H9 (cell line): ENCODE data around the gene TET3. TPM values are rescaled to one million over a fixed set of nuclear protein-coding genes. Genes with fewer than 3 reads are reported as not detected.

Experiments
- DNase-seq: peaks from one replicate; pipeline ENCODE4 v3.0.0-alpha.2; 2017
- H2AFZ ChIP-seq: one replicate; pipeline ENCODE4 v1.6.1; 2013; ENCODE audit warnings: mild to moderate bottlenecking, low read length, control low read depth, moderate library complexity
- H2AK5ac ChIP-seq: 2 replicates; pipeline ENCODE4 v1.6.1; 2013; ENCODE audit warnings: low read length, control low read depth, mixed read lengths; ENCODE audit not compliant: insufficient read length
- H2BK120ac ChIP-seq: one replicate; pipeline ENCODE4 v1.6.1; 2013; ENCODE audit warnings: low read depth, mild to moderate bottlenecking, low read length, control low read depth, inconsistent platforms; ENCODE audit not compliant: poor library complexity, severe bottlenecking
- H2BK12ac ChIP-seq: 2 replicates; pipeline ENCODE4 v1.6.1; 2013; ENCODE audit warnings: low read length, control low read depth, mixed read lengths, low read depth; ENCODE audit not compliant: insufficient read length
- H2BK15ac ChIP-seq: 2 replicates; pipeline ENCODE4 v1.6.1; 2013; ENCODE audit warnings: low read depth, low read length, control low read depth
- H2BK20ac ChIP-seq: one replicate; pipeline ENCODE4 v1.6.1; 2013; ENCODE audit warnings: low read depth, mild to moderate bottlenecking, low read length, control low read depth, inconsistent platforms; ENCODE audit not compliant: poor library complexity, severe bottlenecking
- H2BK5ac ChIP-seq: 2 replicates; pipeline ENCODE4 v1.6.1; 2013; ENCODE audit warnings: low read length, control low read depth, mixed read lengths; ENCODE audit not compliant: insufficient read length
- H3K14ac ChIP-seq: 2 replicates; pipeline ENCODE4 v1.6.1; 2013; ENCODE audit warnings: low read length, control low read depth; ENCODE audit not compliant: insufficient read depth
- H3K18ac ChIP-seq: 2 replicates; pipeline ENCODE4 v1.6.1; 2013; ENCODE audit warnings: low read depth, mild to moderate bottlenecking, mixed read lengths, low read length, control low read depth; ENCODE audit not compliant: insufficient read length
- H3K23ac ChIP-seq: 2 replicates; pipeline ENCODE4 v1.6.1; 2013; ENCODE audit warnings: low read length, control low read depth, mixed read lengths, low read depth; ENCODE audit not compliant: insufficient read length
- H3K23me2 ChIP-seq: 2 replicates; pipeline ENCODE4 v1.6.1; 2013; ENCODE audit warnings: low read depth, mild to moderate bottlenecking, mixed read lengths, low read length, control low read depth; ENCODE audit not compliant: insufficient read length, poor library complexity, severe bottlenecking
- H3K27ac ChIP-seq: 2 replicates; pipeline ENCODE4 v1.5.1; 2013; ENCODE audit warnings: low read length, control low read depth, mixed read lengths, low read depth; ENCODE audit not compliant: insufficient read length
- H3K27me3 ChIP-seq: 2 replicates; pipeline ENCODE4 v1.6.1; 2013; ENCODE audit warnings: low read length, control low read depth, inconsistent platforms; ENCODE audit not compliant: insufficient read depth
- H3K4ac ChIP-seq: 2 replicates; pipeline ENCODE4 v1.6.1; 2013; ENCODE audit warnings: low read depth, mild to moderate bottlenecking, control low read depth, inconsistent platforms, low read length, moderate library complexity
- H3K4me1 ChIP-seq: 2 replicates; pipeline ENCODE4 v1.6.1; 2013; ENCODE audit warnings: low read length, control low read depth, inconsistent platforms; ENCODE audit not compliant: insufficient read depth
- H3K4me2 ChIP-seq: 2 replicates; pipeline ENCODE4 v1.6.1; 2013; ENCODE audit warnings: low read length, control low read depth, mixed read lengths; ENCODE audit not compliant: insufficient read length, insufficient read depth
- H3K56ac ChIP-seq: 2 replicates; pipeline ENCODE4 v1.6.1; 2013; ENCODE audit warnings: low read depth, mild to moderate bottlenecking, mixed read lengths, low read length, control low read depth; ENCODE audit not compliant: insufficient read length
- H3K79me1 ChIP-seq: 2 replicates; pipeline ENCODE4 v1.6.1; 2013; ENCODE audit warnings: low read depth, mild to moderate bottlenecking, moderate library complexity, low read length, control low read depth, inconsistent platforms; ENCODE audit not compliant: insufficient read depth, poor library complexity, severe bottlenecking
- H3K79me2 ChIP-seq: 2 replicates; pipeline ENCODE4 v1.6.1; 2013; ENCODE audit warnings: low read length, control low read depth, inconsistent platforms; ENCODE audit not compliant: insufficient read depth
- H3K9ac ChIP-seq: 2 replicates; pipeline ENCODE4 v1.6.1; 2013; ENCODE audit warnings: low read length, control low read depth, mixed read lengths; ENCODE audit not compliant: insufficient read length; ENCODE audit errors: extremely low read depth
- H3K9me3 ChIP-seq: one replicate; pipeline ENCODE4 v1.6.1; 2013; ENCODE audit warnings: low read depth, low read length, inconsistent platforms; ENCODE audit not compliant: control insufficient read depth
- H3T11ph ChIP-seq: one replicate; pipeline ENCODE4 v1.6.1; 2013; ENCODE audit warnings: mild to moderate bottlenecking, low read length, control low read depth, inconsistent platforms
- H4K20me1 ChIP-seq: one replicate; pipeline ENCODE4 v1.6.1; 2013; ENCODE audit not compliant: control insufficient read depth, insufficient read length, insufficient read depth
- H4K5ac ChIP-seq: 2 replicates; pipeline ENCODE4 v1.6.1; 2013; ENCODE audit warnings: low read depth, mild to moderate bottlenecking, mixed read lengths, low read length, control low read depth; ENCODE audit not compliant: insufficient read length
- H4K8ac ChIP-seq: replicated peaks from 2 replicates; pipeline ENCODE4 v1.6.1; 2013; ENCODE audit warnings: low read length, control low read depth, mixed read lengths, low read depth; ENCODE audit not compliant: insufficient read length
- H4K91ac ChIP-seq: 2 replicates; pipeline ENCODE4 v1.6.1; 2013; ENCODE audit warnings: low read depth, mild to moderate bottlenecking, moderate library complexity, mixed read lengths, low read length, control low read depth; ENCODE audit not compliant: insufficient read length
- H3K27ac Mint-ChIP-seq, 3 experiments: 2 replicates in 2 of 3; 3 replicates in 1 of 3; pipeline ENCODE4 v1.8.0; 2020 to 2021; ENCODE audit warnings: mixed read lengths in 3 of 3, mild to moderate bottlenecking in 1 of 3, moderate library complexity in 1 of 3
- H3K27me3 Mint-ChIP-seq: 2 replicates; pipeline ENCODE4 v1.8.0; 2021; ENCODE audit warnings: low read depth, mild to moderate bottlenecking, moderate library complexity, mixed read lengths
- H3K36me3 Mint-ChIP-seq, 3 experiments: 2 replicates in 2 of 3; 3 replicates in 1 of 3; pipeline ENCODE4 v1.8.0; 2020 to 2021; ENCODE audit warnings: low read depth in 3 of 3, mixed read lengths in 3 of 3; ENCODE audit not compliant: insufficient read depth in 1 of 3
- H3K4me1 Mint-ChIP-seq, 2 experiments: 2 replicates each; pipeline ENCODE4 v1.8.0; 2020; ENCODE audit warnings: mixed read lengths in 2 of 2
- H3K4me3 Mint-ChIP-seq, 2 experiments: 2 replicates in 1 of 2; 3 replicates in 1 of 2; pipeline ENCODE4 v1.8.0; 2020 to 2021; ENCODE audit warnings: mild to moderate bottlenecking in 2 of 2, mixed read lengths in 2 of 2, moderate library complexity in 1 of 2
- H3K9me3 Mint-ChIP-seq, 2 experiments: 2 replicates in 1 of 2; 3 replicates in 1 of 2; pipeline ENCODE4 v1.8.0; 2020; ENCODE audit warnings: mild to moderate bottlenecking in 2 of 2, mixed read lengths in 2 of 2, moderate library complexity in 1 of 2
- CTCF ChIP-seq: fragments of 200-600 bp; sonication (generic); conservative IDR thresholded peaks from 3 replicates; pipeline ENCODE4 v1.8.0; 2021; ENCODE audit warnings: antibody characterized with exemption, mild to moderate bottlenecking
- WGBS: extraction: QIAGEN DNeasy Blood & Tissue Kit; methylation state at CpG from one replicate; pipeline ENCODE4 v1.1.7; 2013; ENCODE audit warnings: missing lambda C conversion rate, low lambda C conversion rate, mixed read lengths; ENCODE audit not compliant: insufficient read length; ENCODE audit errors: extremely low coverage; 5-methylcytosine and 5-hydroxymethylcytosine counted together
- total RNA-seq: library from RNA; stranded (reverse); gene quantifications from 2 replicates; pipeline ENCODE4 v1.2.1, GENCODE V29; 2021

The TET3 gene
- total RNA-seq, 1 experiment from 2014 or later = 24.7 TPM

DNA sequence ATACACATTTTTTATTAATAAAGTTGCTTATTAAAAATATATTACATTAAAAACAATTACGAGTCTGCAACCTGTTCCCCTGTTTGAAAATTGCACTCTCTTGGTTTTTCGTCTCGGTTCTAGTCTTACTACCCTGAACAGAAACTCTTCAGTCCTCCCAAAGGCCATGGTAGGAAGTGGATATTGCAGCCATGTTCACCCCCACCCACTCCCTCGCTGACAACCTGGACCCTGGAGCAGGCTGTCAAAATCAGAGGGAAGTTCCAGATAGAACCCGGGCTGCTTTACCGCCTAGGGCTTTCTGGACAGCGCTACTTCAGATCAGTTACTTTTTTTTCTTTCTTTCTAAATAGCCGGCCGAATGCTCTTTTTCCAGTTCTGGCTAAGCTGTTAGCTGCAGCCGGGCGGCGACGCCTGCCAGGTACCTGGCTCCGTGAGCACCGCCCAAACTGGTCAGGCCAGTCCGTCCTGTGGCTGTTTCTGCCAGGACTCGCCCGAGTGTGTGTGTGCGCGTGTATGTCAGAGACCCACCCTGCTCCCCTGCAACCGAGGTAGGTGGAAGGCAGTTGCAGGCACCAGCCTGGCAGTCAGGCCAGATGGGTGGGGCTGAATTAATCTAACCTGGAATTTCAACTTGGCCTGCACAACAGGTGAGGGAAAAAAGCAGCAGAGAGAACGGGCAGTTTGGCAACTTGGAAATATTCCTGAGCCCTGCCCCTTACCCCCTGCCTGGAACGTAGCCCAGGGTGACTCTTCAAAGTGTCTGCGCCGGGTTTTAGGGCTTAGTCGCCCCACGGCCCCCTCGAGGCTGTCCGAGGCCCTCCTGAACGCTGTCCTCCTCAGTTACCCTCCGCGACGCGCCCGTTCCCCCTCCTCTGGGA is 1.1 kb upstream of the TET3 start:
- H3K56ac ChIP-seq = no peak overlapping the region
- peak overlapping the region; percentile 68 to 84 for H3K4me3 Mint-ChIP-seq
- peaks cover 70% of the 10 kb centered on the region in 2 experiments for H3K4me1 Mint-ChIP-seq
- no peak overlapping the region for H3K27ac ChIP-seq
- H4K5ac ChIP-seq = no peak overlapping the region
- H2BK20ac ChIP-seq = no peak overlapping the region
- no peak overlapping the region for H4K91ac ChIP-seq
- no peak overlapping the region for H3T11ph ChIP-seq
- H3K9me3 Mint-ChIP-seq = no peaks in the 10 kb centered on the region
- peaks cover 24% of the 10 kb centered on the region for H3K23me2 ChIP-seq
- peak overlapping the region; percentile 46 for H3K9ac ChIP-seq
- no peak overlapping the region for H3K18ac ChIP-seq
- peak; percentile 75 for DNase-seq
- peaks cover 9 to 25% (median 9%) of the 10 kb centered on the region in 3 experiments for H3K36me3 Mint-ChIP-seq
- H3K4me2 ChIP-seq = peak overlapping the region; percentile 88
- TF ChIP-seq CTCF = 0 out of 3 replicates have a peak, but pooled peaks have one; percentile 17
- no peak overlapping the region for H2BK5ac ChIP-seq
- H3K14ac ChIP-seq = peak overlapping the region; percentile 92; the same call in 1 of the 2 replicates
- peaks cover 63% of the 10 kb centered on the region for H3K27me3 Mint-ChIP-seq
- peak overlapping the region; percentile 19 to 84 (median 37); a peak in 3 of 7 replicates for H3K27ac Mint-ChIP-seq
- peaks cover 2% of the 10 kb centered on the region for H4K20me1 ChIP-seq
- no peaks in the 10 kb centered on the region for H3K9me3 ChIP-seq
- H3K4ac ChIP-seq = no peak overlapping the region
- H3K23ac ChIP-seq = no peak overlapping the region
- WGBS = no CpG with 5 or more reads among the region's 35 CpGs
- no peak overlapping the region for H2BK15ac ChIP-seq
- H3K4me1 ChIP-seq = peaks cover 20% of the 10 kb centered on the region; the same call in 1 of the 2 replicates
- H2AK5ac ChIP-seq = no peak overlapping the region
- H2AFZ ChIP-seq = no peak overlapping the region
- H2BK120ac ChIP-seq = no peak overlapping the region
- no peaks in the 10 kb centered on the region; the same call in 1 of the 2 replicates for H3K79me2 ChIP-seq
- H2BK12ac ChIP-seq = no peak overlapping the region
- peaks cover 18% of the 10 kb centered on the region; the same call in 1 of the 2 replicates for H3K27me3 ChIP-seq
- H4K8ac ChIP-seq = no peak overlapping the region
- no peaks in the 10 kb centered on the region for H3K79me1 ChIP-seq
